Activated CD8-positive, alpha-beta T cell treated with anti-CD3 and anti-CD28 coated beads for 36 hours (primary cell): ENCODE data around the gene RETREG1. TPM values are rescaled to one million over a fixed set of nuclear protein-coding genes. Genes with fewer than 3 reads are reported as not detected.

Source experiments
- ATAC-seq: fragments of 200-7000 bp; cut with Tn5 transposase; one replicate; pipeline ENCODE4 v1.10.0; 2021; ENCODE audit warnings: mild to moderate bottlenecking, moderate library complexity
- CTCF ChIA-PET: fragments of 350-600 bp; sonication (Branson Sonifier 250); formaldehyde crosslinking; loops from one replicate; lab custom pipeline; 2021; ENCODE audit warnings: antibody characterized with exemption; lab: Charles Lee
- POLR2A ChIA-PET: fragments of 350-600 bp; sonication (Branson Sonifier 250); formaldehyde crosslinking; loops from one replicate; lab custom pipeline; 2021; ENCODE audit warnings: antibody characterized with exemption; lab: Charles Lee
- DNase-seq: peaks from one replicate; pipeline ENCODE4 v3.0.0-alpha.2; 2020
- H3K27ac Mint-ChIP-seq: one replicate; pipeline ENCODE4 v1.8.0; 2021; ENCODE audit warnings: mild to moderate bottlenecking, mixed read lengths
- H3K27me3 Mint-ChIP-seq: one replicate; pipeline ENCODE4 v1.8.0; 2021; ENCODE audit warnings: mixed read lengths
- H3K36me3 Mint-ChIP-seq: one replicate; pipeline ENCODE4 v1.8.0; 2021; ENCODE audit warnings: low read depth, mixed read lengths
- H3K4me1 Mint-ChIP-seq: one replicate; pipeline ENCODE4 v1.8.0; 2021; ENCODE audit warnings: low read depth, mixed read lengths
- H3K4me3 Mint-ChIP-seq: one replicate; pipeline ENCODE4 v1.8.0; 2021; ENCODE audit warnings: mild to moderate bottlenecking, moderate library complexity, mixed read lengths
- H3K9me3 Mint-ChIP-seq: one replicate; pipeline ENCODE4 v1.8.0; 2021; ENCODE audit warnings: mixed read lengths
- CTCF ChIP-seq: fragments of 200-600 bp; IDR thresholded peaks from one replicate; pipeline ENCODE4 v1.8.0; 2022; ENCODE audit warnings: antibody characterized with exemption, mild to moderate bottlenecking
- intact Hi-C: fragments of 100-400 bp; cut with micrococcal nuclease; formaldehyde crosslinking; loops from one replicate; pipeline ENCODE4 v1.10.0; 2022
- total RNA-seq, 2 experiments: library from RNA; stranded (reverse); gene quantifications; one replicate each; pipeline ENCODE4 v1.2.3, GENCODE V29; 2021

RETREG1 gene
- total RNA-seq, 2 experiments from 2014 or later, result 31.7 to 31.9 TPM

GRCh38 chr5:16428359-16428758 is 188.4 kb downstream of the RETREG1 start:
- Mint-ChIP-seq H3K27me3 (peaks cover 3% of the 10 kb centered on the region), H3K27ac (no peak overlapping the region), H3K4me3 (no peak overlapping the region), H3K4me1 (no peaks in the 10 kb centered on the region), H3K36me3 (no peaks in the 10 kb centered on the region), H3K9me3 (no peaks in the 10 kb centered on the region)
- DNase-seq, result no peak
- ATAC-seq, result no peak
- no peak for TF ChIP-seq CTCF
- ChIA-PET POLR2A (no interaction called here), CTCF (interaction anchor here (1.2 to 2.9 kb wide), 2 partner anchors 28 to 268 kb away, joined by 4 to 12 read pairs; no protein-coding TSS in a partner anchor)
- intact Hi-C loops, result no loop called here

- intact Hi-C loops, result no loop called here
- no peak for TF ChIP-seq CTCF
- Mint-ChIP-seq H3K27ac (no peak overlapping the region), H3K9me3 (no peaks in the 10 kb centered on the region), H3K36me3 (no peaks in the 10 kb centered on the region), H3K4me1 (no peaks in the 10 kb centered on the region), H3K4me3 (no peak overlapping the region), H3K27me3 (peaks cover 8% of the 10 kb centered on the region)
- no peak for ATAC-seq
- CTCF ChIA-PET, result interaction anchor here (1.2 to 2.9 kb wide), 2 partner anchors 29 to 267 kb away, joined by 4 to 12 read pairs; no protein-coding TSS in a partner anchor
- POLR2A ChIA-PET, result no interaction called here
- DNase-seq, result no peak
Observed at GRCh38 chr5:16427587-16427986, 189.2 kb downstream of the RETREG1 start.

Other genes with a start within 250 kb of the RETREG1 start
- 10 to 100 TPM; 36.7 to 38.4 TPM for gene ZNF622, start 151.2 kb downstream of the RETREG1 start, total RNA-seq